Fibroblast of upper back skin (primary cell): Measurements from ENCODE around the gene HORMAD2.
"Not testable (repeated sequence)": the region's sequence is repeated elsewhere in the genome, so short reads cannot be mapped to it uniquely, and the experiment has no call there.

Source experiments
- DNase-seq: peaks from one replicate; pipeline ENCODE4 v3.0.0-alpha.2; 2013

HORMAD2 gene

DNA sequence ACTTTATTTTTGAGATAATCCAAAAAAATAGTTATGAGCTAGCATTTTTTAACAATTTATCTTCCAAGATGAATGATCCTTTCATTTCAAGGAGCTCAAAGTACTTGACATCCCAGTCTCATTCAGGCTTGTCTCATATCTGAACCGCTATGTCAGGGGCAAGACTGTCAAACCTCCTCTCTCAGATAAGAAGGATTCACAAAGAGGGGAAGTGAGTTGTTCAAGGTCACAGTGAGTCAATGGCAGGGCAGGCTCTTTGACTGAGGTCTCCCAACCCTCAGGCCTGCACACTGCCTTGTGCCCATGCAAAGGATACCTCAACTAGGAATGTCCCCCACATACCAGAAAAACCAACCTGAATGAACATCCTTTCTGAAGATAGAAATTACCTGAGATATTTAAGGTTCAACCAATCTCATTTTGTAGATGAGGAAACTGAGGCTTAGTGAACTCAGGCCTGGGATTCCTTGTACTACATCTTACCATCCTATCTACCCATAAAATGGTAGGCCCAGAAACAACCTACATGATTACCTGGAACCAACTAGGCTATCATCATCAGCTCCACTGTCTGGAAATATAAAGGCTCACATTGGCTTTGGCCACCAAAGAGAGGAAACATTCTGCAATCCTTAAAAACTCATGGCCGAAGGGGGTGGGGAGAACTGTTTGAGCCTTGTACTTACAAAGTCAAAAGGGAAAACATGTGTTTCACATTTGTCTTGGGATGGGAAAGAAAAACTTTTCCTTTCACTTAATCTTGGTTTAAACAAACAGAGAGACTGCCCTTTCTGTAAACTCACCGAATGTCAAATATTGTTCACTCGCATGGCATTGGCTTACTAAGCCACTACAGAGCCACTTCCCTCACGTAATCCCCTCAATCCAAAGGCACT, 115.2 kb downstream of the HORMAD2 start:
- DNase-seq: no peak

DNA sequence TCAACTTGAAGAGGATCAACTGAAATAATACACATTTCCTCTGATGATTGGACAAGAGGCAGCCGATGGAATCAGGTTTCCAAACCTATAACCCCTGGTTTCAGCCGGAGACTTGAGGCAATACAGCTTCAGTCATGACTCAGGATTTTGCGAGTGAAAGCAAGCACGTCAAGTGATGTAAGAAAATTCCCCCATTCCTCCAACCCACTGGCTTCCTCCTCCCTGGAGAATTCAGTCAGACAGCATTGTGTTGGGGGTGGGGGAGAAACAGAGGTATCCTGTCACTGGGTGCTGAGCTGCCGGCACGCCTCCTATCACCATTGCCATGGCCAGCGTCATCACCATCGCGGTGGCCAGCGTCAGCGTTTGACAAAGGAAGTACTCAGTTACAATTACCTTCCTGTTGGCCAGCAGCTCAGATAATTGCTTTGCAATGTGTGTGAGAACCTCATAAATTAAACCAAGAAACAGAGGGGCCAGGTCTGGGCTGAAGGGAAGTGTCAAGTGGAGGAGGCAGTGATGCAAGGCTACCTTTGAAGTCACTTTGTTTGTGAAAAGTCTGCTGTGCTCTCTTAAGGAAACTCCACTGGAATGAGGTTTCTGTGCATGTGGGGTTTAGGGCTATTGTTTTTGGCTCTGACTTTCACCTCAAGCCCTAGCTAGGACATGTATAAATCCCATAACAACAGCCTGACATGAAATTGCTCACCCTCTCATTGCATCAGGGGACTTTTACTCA, 116.0 kb downstream of the HORMAD2 start:
- DNase-seq: peak; percentile 100

DNA sequence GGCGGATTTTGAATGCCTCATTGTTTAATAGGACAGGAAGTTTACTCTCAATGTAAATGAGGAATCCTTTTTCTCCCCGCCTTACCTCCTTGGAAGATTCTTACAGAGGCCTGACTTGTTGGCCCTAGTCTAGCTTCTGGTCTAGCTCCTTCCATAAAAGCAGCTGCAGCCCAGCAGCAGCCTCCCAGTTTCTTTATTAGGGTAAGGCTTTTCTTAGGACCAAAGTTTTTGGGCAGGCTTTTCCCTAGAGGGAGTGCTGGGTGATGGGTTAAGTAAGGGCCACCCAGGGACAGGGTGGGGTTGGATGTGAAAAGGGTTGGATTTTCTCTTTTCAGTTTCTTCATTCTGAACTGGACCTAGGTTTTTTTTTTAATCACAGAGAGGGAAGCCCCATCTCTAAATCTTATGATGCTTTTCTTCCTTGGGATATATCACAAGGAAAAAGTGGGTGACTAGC, 116.6 kb downstream of the HORMAD2 start:
- no peak for DNase-seq

DNA sequence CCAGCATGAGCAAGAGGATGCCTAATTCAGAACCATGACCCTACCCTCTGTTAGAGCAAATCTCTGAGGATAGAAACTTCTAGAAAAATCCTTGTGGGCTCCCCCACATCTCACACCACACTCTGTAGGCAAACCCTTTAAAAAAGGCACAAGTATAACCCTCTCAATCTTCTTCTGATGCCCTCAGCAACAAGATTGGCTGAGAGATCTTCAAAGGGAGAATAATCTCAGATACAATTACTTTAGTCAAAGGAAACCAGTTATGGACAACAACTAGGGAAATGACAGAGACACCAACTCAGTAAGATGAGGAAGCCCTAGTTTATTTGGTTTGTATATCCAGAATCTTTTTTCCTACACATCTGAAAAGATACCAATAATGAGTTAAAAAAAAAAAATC, 117.1 kb downstream of the HORMAD2 start:
- DNase-seq: no peak

DNA sequence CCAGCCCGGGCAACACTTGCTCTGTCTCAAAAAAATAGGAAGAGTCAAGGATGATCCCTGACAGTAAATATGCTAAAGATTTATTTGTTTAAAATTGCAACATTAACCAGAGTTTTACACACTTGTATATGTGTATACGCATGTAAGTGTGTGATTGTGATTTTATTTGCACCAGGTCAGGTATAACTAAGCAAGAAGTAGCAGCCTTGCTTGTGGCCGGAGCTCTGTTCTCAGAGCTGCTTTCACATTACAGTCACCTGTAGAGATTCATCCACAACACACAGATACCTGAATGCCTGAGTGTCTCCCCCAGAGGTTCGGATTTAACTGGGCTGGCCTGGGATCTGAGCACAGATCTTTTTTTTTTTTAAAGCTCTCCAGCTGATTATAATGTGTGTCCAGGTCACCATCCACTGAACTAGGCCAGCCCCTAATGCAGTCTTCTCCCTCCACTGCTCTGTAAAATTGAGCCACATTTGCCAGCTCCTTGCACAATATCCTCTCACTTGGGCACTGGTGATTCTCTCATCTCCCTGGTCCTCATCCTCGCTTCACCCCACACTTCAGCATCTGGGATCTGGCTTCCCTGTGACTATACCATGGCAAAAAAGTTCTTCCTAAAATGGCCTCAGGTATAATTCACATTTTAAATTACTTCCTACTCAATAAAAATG, 118.0 kb downstream of the HORMAD2 start:
- DNase-seq: no peak

DNA sequence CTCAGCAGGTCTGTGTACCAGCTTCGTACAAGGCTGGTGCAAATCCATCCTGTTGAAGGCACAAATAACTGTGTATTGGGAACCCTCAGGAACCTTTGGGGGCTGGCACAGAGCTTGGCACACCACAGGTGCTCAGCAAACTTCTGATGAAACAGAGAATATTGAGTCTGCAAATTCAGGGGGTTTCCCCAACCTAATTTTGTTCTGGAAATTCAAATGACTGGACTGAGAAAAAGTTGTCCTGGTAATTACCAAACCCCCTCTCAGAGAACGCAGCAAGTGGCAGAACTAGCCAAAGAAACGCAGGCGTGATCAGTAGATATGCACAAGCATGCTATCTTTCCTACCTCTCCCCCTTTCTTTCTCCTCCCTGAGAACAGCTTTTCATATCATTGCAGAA, 118.7 kb downstream of the HORMAD2 start:
- DNase-seq: no peak

DNA sequence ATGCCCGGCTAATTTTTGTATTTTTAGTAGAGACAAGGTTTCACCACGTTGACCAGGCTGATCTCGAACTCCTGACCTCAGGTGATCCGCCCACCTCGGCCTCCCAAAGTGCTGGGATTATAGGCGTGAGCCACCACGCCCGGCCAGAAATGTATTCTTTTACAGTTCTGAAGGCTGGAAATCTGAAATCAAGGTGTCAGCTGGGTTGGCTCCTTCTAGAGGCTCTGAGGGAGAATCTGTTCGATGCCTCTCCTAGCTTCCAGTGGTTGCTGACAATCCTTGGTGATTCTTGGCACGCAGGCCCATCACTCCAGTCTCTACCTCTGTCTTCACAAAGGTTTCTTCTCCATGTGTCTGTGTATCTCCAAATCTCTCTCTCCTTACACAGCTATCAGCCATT, 120.6 kb downstream of the HORMAD2 start:
- DNase-seq: not testable (repeated sequence)

DNA sequence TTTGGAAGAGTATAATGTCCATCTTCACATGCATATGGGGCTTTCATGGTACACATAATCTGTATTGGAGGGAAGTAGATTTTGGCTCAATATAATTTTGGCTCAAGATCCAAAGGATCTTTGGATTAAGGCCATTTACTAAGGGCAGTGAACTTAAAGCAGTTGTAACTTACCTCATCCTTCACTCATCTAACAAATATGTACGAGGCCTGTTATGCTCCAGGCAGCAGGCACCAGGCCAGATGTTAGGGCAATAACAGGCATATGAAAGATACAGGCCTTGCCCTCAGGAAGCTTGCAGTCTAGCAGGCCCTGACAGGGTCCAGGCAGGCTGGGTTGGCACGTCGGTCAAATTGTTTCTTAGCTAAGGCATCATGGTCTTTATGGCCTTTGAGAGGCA, 121.7 kb downstream of the HORMAD2 start:
- DNase-seq: peak; percentile 87

DNA sequence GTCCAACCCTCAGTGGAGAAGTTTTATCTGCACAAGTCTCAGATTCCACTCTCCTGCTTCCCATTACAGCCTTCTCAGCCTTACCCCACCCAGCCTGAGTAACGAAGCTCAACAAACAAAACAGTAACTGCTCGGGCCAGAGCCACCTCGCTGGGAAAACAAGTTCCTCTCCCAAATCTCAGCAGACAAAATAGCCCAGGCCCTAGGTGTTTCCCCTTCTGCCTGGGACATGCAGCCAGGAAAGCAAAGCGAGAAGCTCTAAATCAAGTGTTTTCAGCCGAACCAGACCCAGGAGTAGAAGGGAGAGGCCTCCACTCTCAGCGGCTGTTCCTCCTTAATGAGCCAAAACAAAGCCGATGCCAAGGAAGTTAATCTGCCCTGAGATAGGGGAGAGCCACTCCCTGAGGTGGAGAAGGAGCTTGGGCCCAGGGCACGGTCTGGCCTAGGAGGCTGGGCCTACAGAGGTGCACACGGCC, 122.3 kb downstream of the HORMAD2 start:
- no peak for DNase-seq

DNA sequence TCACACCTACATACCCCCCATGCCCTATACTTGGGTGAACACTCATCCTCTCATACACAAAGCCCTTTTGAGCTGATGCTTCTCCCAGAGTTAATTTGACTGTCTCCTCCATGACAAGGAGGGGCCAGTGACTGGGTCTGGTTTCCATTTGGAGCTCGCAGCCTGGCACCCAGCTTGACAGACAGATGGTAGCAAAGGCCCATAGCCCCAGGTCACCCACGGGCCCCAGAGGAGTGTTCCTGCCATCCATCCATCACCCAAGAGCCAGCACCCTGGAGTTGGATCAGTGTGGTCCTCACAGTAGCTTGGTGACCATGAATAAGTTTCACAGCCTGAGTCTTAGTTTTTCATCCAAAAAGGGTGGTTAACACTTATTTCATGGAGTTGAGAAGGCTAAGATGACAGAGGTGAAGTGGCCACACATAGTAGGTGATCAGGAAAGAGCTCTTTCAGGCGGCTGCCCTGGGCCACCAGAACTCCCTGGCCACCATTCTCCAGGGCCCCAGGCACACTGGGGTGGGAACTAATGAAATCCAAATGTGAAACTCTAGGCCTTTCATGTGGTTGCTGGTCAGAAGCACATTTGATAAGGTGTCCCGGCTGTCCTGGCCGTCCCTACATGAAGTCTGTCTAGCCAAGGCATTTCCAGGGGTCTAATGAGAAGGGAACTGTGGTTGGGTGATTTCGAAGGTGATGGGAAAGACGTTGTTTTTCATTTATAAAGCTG, 123.9 kb downstream of the HORMAD2 start:
- DNase-seq: no peak

DNA sequence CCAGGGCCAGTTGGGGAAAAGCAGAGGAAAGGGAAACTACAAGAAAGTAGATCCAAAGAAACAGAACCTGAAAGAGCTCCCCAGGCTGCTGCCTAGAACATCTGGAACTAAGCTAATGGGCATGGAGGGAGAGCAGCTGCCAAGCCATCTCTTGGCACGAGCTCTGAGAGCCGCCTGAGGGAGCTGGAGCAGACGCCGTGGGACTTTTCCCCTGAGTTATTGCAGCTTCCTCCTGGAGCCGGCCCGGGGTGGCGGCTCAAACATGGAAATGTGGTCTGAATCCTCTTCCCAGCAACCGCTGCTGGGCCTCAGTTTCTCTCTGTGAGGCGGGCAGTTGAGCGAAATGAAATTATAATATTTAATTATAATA, 124.5 kb downstream of the HORMAD2 start:
- peak; percentile 68 for DNase-seq

DNA sequence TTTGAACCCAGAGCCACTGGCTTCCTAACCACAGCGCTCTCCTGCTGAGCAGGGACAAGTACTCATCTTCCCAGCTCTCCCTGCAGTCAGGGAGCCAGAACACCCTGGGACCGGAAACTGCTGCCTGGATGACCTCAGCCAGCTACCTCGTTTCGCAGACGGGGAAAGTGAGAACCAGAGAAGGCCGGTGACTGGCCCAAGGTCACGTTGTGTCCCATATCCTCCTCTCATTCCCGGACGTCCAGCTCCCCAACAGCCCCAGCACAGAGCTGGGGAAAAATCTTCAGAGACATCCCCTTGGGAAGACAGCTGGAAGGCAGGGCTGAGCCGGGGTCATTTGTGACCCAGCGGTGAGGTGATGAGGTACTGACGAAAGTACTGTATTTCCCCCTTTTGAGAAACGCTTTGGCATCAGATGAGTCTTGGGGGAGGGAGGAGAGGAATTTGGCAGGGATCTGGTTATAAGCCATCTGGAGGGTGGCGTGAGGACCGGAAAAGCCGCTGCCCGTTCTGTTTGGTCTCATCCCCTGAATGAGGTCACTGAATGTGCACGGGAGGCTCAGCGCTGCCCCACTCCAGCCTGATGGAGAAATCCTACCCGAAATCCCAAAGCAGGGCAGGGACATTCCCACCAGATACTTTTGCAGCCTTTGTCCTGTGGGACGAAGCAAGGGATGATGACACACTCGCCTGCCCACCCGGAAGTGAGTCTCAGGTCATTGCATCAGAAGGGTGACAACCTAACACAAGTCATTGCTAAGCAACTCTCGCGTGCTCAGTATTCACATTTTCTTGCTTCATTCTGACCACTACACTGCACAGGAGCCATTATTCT, 125.2 kb downstream of the HORMAD2 start:
- DNase-seq: peak; percentile 88

DNA sequence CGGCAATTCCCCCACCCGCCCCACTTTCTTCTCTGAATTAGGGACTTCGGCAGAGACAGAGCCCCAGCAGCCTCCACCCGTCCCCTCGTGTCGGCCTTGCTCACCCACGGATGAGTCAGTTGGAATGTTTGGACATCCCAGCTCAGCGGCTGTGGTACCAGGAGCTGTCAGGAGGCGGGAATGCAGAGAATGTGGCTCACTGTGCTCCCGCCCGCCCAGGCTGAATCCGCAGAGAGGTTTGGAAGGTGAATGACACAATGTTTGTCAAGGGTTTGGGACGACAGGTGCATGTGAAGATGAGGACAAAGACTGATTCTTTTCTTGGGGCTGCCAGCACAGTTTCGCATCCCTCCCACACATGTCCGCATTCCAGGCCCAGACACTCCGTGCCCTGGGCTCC, 126.7 kb downstream of the HORMAD2 start:
- DNase-seq: peak; percentile 95

DNA sequence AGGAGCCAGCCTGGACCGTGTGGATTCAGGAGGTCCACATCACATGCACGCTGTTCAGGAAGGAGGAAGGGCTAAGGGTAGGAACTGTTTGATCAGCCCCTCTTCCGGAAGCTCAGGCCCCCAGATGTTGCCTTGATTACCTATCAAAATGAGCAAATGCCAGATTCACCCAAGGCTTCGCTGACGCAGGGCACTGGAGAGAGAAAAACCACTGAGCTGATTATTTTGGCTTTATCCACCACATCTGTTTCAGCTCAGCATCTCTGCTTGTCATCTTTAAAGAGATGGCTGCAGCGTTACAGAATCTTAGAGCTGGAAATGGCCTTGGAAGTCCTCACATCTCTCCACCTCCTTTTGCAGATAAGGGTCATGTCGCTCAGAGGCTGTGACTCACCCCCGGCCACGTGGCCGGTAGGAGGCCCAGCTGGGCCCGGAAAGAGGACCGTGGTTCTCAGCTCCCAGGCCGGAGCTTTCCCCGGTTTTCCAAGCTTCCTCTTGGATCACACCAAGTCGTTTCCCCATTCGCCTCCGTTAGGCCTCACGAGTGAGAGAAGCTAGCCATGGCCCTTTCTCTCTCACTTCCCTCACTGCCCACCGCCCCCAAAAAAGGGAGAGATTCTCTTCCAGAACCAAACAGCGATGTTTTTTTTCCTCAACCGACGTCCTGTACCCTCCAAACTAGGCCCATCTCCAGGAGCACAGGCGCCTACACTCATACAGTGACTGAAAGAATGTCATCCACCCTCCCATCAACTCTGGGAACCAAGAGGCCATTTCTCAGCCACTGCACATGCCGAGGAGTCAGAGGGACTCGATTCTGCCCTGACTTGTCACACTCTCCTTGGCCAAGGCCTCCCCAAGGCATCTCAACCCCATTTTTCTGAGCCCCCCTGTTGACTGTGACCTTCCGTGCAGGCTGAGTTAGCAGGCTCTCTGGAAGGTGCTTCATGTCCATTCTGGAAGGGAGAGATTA, 128.7 kb downstream of the HORMAD2 start:
- peak; percentile 81 for DNase-seq

DNA sequence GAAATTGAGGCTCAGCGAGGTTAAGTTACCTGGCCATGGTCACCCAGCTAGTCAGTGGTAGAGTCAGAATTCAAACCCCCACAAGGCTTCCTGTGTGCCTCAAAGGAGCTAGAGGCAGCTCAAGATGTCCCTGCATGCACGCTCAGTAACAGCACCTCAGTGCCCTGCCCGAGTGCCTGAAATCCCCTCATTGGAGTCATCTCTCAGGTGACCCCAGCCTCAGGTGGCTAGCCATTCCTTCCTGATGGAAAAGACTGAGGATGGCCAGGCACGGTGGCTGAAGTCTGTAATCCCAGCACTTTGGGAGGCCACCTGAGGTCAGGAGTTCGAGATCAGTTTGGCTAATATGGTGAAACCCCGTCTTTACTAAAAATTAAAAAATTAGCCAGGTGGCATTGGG, 129.4 kb downstream of the HORMAD2 start:
- no peak for DNase-seq

DNA sequence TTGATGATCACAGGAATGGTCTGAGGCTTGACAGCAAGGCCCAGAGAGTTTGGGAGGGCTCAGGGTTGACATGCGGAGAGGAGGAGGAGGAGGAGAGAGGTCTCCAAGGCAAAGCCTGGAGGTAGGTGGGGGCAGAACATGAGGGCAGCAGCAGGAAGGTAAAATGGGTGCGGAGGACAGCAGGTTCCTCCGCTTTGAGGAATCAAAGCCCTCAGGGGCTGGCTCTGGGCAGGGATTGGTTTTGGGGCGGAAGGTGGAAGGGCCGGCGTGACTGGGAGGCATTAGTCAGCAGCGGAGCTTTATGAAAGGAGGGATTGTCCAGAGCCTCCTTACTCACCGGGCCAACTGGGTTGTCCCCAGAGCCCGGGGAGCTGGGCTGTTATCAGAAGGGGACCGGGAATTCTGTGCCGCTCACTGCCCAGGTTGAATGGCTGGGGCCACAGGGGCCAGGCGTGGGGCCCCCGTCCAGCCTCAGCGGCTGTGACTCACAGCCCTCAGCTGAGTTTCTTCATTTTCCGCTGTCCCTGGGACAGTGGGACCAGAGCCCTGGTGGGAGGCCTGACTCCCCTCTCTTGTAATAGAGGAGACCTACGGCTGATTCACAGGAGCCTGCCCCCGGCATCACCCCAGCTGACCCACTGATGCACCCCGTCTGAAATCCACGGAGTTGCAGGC, 130.1 kb downstream of the HORMAD2 start:
- DNase-seq: no peak

DNA sequence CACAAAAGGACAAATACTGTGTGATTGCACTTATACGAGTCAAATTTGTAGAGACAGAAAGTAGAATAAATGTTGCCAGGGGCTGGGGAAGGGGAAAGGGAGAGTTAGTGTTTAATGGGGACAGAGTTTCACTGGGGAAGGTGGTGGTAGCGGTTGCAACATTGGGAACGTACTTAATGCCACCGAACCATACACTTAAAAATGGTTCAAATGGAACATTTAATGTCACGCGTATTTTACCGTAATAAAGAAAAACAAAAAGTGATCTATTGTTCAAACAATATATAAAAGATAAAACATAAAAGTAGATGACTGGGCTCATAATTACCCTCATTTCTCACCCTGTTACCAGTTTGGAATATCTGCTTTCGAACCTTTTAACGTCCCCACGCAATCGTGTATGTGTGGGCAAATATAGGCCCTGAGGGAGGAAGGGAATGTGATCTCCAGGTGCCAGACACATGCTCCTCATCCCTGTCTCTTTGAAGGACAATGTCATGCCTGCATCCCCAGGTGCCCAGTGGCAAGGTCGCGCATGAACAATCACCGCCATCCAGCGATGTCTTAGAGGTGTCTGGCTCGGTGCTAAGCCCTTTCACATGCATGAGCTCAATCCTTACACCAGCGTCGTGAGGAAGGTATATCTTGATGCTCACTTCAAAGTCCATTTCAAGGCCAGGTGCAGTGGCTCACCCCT, 131.0 kb downstream of the HORMAD2 start:
- DNase-seq: no peak

DNA sequence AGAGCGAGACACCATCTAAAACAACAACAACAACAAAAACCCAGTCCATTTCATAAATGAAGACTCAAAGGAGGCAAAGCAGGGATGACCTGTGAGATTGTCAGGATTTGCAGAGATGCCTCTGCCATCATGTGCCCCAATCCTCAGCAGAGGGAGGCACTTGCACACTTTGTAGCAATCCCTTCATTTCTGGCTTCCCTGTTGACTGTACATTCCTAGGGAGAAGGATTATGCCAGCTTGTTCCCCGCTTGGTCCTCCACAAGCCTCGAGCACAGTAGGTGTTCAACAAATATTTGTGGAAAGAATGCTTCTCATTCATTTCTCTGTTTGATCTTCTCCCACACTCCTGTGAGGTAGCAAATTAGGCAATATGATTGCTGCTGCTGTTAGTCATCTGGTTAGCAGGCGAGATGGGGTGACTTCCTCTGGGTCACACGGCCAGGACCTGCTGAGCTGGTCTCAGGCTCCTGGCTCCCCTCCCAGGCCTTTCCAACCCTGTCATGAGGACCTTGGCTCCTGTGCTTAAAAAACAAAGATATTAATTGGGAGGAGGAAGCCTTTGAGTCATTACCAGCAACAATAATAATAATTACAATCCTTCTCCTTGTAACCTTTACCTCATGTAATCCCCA, 132.2 kb downstream of the HORMAD2 start:
- peak; percentile 85 for DNase-seq

DNA sequence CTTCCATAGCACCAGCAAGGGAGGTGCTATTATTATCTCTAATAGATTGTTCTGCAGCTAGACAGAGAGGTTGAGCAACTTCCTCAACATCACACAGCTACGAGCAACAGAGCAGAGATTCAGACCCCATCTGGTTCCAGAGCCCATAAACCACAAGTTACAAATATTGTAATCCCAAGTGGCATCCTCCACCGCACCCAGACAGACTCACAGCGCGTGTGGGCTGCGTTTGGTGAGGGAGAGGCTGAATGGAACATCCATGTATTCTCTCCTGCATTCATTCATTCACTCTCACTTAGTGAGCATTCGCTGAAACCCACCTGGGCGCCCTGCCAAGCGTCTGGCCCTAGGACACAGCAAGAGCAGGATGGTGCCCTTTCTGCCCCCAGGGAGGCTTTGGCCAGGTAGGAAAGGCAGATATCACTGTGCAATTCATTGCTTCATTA, 132.8 kb downstream of the HORMAD2 start:
- DNase-seq: peak; percentile 78
